Activated naive CD8-positive, alpha-beta T cell (primary cell): ENCODE results near the gene LIF.

Experiments used
- H3K27ac Mint-ChIP-seq: one replicate; pipeline ENCODE4 v1.8.0; 2021; ENCODE audit warnings: mixed read lengths
- H3K27me3 Mint-ChIP-seq: one replicate; pipeline ENCODE4 v1.8.0; 2021; ENCODE audit warnings: mixed read lengths
- H3K36me3 Mint-ChIP-seq: one replicate; pipeline ENCODE4 v1.8.0; 2021; ENCODE audit warnings: mixed read lengths
- H3K4me1 Mint-ChIP-seq: one replicate; pipeline ENCODE4 v1.8.0; 2021; ENCODE audit warnings: low read depth, mixed read lengths
- H3K4me3 Mint-ChIP-seq: one replicate; pipeline ENCODE4 v1.8.0; 2021; ENCODE audit warnings: mild to moderate bottlenecking, mixed read lengths
- H3K9me3 Mint-ChIP-seq: one replicate; pipeline ENCODE4 v1.8.0; 2021; ENCODE audit warnings: low read depth, mixed read lengths

The LIF gene

DNA sequence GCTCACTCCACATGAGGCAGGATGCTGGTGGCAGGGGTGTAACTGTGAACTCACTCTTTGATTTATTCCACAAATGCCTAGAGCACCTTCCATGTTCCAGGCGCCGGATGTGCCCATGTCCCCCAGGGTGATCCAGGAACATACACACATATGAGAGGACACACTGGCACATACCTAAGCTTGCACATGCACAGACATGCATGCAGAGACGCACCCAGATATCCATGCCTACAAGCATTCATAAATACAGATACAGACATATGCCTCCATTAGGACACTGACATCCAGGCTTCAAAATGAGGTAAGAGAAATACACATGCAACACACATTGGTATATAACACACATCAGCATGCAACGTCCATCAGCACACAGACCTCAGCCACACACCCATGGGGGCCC lies 15.6 kb upstream of the LIF start:
- Mint-ChIP-seq H3K27ac (no peak overlapping the region), H3K4me3 (peak overlapping the region; percentile 32), H3K27me3 (no peaks in the 10 kb centered on the region), H3K4me1 (peaks cover 27% of the 10 kb centered on the region), H3K9me3 (no peaks in the 10 kb centered on the region), H3K36me3 (no peaks in the 10 kb centered on the region)

- peaks cover 27% of the 10 kb centered on the region for H3K4me1 Mint-ChIP-seq
- no peak overlapping the region for H3K27ac Mint-ChIP-seq
- H3K27me3 Mint-ChIP-seq: no peaks in the 10 kb centered on the region
- H3K36me3 Mint-ChIP-seq: no peaks in the 10 kb centered on the region
- H3K4me3 Mint-ChIP-seq: no peak overlapping the region
- H3K9me3 Mint-ChIP-seq: no peaks in the 10 kb centered on the region
Measured at GRCh38 chr22:30261134-30261533, 14.6 kb upstream of the LIF start.

- Mint-ChIP-seq H3K9me3 (no peaks in the 10 kb centered on the region), H3K36me3 (no peaks in the 10 kb centered on the region), H3K4me1 (peaks cover 25% of the 10 kb centered on the region), H3K4me3 (no peak overlapping the region), H3K27me3 (no peaks in the 10 kb centered on the region), H3K27ac (no peak overlapping the region)
Measured at GRCh38 chr22:30260682-30261081, 14.1 kb upstream of the LIF start.

- Mint-ChIP-seq H3K27ac (no peak overlapping the region), H3K4me1 (peaks cover 24% of the 10 kb centered on the region), H3K4me3 (no peak overlapping the region), H3K36me3 (no peaks in the 10 kb centered on the region), H3K27me3 (no peaks in the 10 kb centered on the region), H3K9me3 (no peaks in the 10 kb centered on the region)
Measured at GRCh38 chr22:30260276-30260675, 13.7 kb upstream of the LIF start.

DNA sequence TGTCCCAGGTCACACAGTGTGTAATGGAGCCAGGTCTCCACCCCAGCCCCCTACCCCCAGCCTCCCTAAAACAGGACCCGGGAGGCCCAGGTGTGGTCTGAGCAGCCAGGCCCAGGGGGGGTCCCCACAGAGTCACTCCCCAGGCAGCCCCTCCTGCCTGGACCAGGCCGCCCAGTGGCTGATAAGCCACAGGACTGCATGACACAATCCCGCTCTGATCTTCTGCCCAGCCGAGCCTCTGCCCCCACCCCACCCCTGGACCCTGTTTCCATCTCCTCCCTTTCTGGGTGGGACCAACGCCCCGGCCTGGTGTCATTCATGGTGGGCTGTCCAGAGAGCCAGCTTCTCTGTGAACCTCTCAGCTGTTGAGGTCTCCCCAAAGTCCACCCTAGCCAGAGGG lies 7.8 kb upstream of the LIF start:
- Mint-ChIP-seq H3K36me3 (no peaks in the 10 kb centered on the region), H3K4me3 (no peak overlapping the region), H3K27me3 (no peaks in the 10 kb centered on the region), H3K9me3 (no peaks in the 10 kb centered on the region), H3K4me1 (peaks cover 18% of the 10 kb centered on the region), H3K27ac (no peak overlapping the region)

GRCh38 chr22:30253205-30253852 lies 6.8 kb upstream of the LIF start:
- Mint-ChIP-seq H3K4me3 (no peak overlapping the region), H3K9me3 (no peaks in the 10 kb centered on the region), H3K27ac (no peak overlapping the region), H3K36me3 (no peaks in the 10 kb centered on the region), H3K4me1 (peaks cover 22% of the 10 kb centered on the region), H3K27me3 (no peaks in the 10 kb centered on the region)

GRCh38 chr22:30252411-30253204 lies 6.0 kb upstream of the LIF start:
- H3K4me1 Mint-ChIP-seq: peaks cover 26% of the 10 kb centered on the region
- H3K9me3 Mint-ChIP-seq: no peaks in the 10 kb centered on the region
- H3K4me3 Mint-ChIP-seq: no peak overlapping the region
- no peaks in the 10 kb centered on the region for H3K36me3 Mint-ChIP-seq
- H3K27ac Mint-ChIP-seq: no peak overlapping the region
- no peaks in the 10 kb centered on the region for H3K27me3 Mint-ChIP-seq

GRCh38 chr22:30251711-30252110 lies 5.2 kb upstream of the LIF start:
- no peaks in the 10 kb centered on the region for H3K9me3 Mint-ChIP-seq
- H3K4me3 Mint-ChIP-seq: no peak overlapping the region
- H3K36me3 Mint-ChIP-seq: no peaks in the 10 kb centered on the region
- no peaks in the 10 kb centered on the region for H3K27me3 Mint-ChIP-seq
- peaks cover 31% of the 10 kb centered on the region for H3K4me1 Mint-ChIP-seq
- H3K27ac Mint-ChIP-seq: no peak overlapping the region

DNA sequence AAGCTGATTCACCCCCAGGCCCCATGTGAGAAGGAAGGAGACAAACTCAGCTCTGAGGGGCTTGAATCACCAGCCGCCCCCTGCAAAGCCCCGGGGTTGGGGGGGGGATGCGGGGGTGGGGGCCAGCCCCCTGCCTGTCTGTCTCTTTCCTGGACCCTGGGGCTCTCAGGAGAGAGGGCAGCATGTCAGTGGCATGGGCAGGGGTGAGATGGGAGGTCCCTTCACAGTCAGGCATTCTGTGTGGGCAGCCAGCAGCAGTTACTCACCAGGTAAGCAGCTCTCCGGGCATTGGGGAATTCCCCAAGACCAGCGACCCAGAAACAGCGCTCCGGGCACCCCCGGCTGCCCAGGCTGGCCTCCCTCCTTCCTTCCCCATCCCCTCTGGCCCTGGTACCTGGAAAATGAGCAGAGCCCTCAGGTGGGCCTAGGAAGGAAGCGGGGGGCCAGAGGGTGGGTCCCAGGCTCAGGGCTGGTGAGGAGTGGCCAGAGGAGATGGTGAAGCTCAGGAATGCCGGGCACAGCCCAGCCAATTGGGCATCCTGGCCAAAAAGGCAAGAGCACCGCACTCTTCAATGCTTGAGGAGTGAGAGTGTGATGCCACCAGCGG lies 4.2 kb upstream of the LIF start:
- Mint-ChIP-seq H3K4me3 (no peak overlapping the region), H3K36me3 (no peaks in the 10 kb centered on the region), H3K4me1 (peaks cover 34% of the 10 kb centered on the region), H3K27ac (no peak overlapping the region), H3K27me3 (no peaks in the 10 kb centered on the region), H3K9me3 (no peaks in the 10 kb centered on the region)

GRCh38 chr22:30250039-30250565 lies 3.5 kb upstream of the LIF start:
- H3K27me3 Mint-ChIP-seq: no peaks in the 10 kb centered on the region
- H3K9me3 Mint-ChIP-seq: no peaks in the 10 kb centered on the region
- no peak overlapping the region for H3K4me3 Mint-ChIP-seq
- no peak overlapping the region for H3K27ac Mint-ChIP-seq
- no peaks in the 10 kb centered on the region for H3K36me3 Mint-ChIP-seq
- H3K4me1 Mint-ChIP-seq: peaks cover 36% of the 10 kb centered on the region

GRCh38 chr22:30249049-30250038 lies 2.8 kb upstream of the LIF start:
- H3K36me3 Mint-ChIP-seq: no peaks in the 10 kb centered on the region
- peaks cover 38% of the 10 kb centered on the region for H3K4me1 Mint-ChIP-seq
- no peaks in the 10 kb centered on the region for H3K9me3 Mint-ChIP-seq
- H3K4me3 Mint-ChIP-seq: no peak overlapping the region
- no peak overlapping the region for H3K27ac Mint-ChIP-seq
- H3K27me3 Mint-ChIP-seq: no peaks in the 10 kb centered on the region

GRCh38 chr22:30248484-30248883 lies 1.9 kb upstream of the LIF start:
- Mint-ChIP-seq H3K4me1 (peaks cover 42% of the 10 kb centered on the region), H3K9me3 (no peaks in the 10 kb centered on the region), H3K36me3 (peaks cover 3% of the 10 kb centered on the region)

DNA sequence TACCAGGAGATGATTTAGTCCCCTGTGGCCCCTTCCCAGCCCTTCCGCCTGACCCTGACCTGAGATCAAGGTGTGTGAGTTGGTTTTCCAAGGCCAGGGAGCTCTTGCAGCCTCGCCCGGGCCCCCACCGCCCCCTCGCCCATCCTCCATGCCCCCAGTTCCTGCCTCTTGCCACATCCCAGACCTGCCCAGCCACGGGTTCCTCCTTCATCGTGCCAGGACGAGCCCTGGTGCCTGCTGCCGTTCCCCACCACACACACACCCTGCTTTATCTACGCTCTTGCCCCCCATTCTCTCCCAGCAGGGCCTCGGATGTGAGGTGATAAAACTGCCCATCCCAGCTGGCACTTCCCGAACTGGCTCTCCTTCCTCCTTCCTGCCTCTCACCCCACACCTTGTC lies 1.4 kb upstream of the LIF start:
- H3K9me3 Mint-ChIP-seq: no peaks in the 10 kb centered on the region
- peaks cover 5% of the 10 kb centered on the region for H3K36me3 Mint-ChIP-seq
- H3K4me1 Mint-ChIP-seq: peaks cover 41% of the 10 kb centered on the region
- H3K4me3 Mint-ChIP-seq: peak overlapping the region; percentile 47
- H3K27me3 Mint-ChIP-seq: no peaks in the 10 kb centered on the region
- peak overlapping the region; percentile 86 for H3K27ac Mint-ChIP-seq

More at GRCh38 chr22:30248484-30248883, 1.9 kb upstream of the LIF start:
- H3K27ac Mint-ChIP-seq: peak overlapping the region; percentile 76
- no peaks in the 10 kb centered on the region for H3K27me3 Mint-ChIP-seq
- peak overlapping the region; percentile 47 for H3K4me3 Mint-ChIP-seq

DNA sequence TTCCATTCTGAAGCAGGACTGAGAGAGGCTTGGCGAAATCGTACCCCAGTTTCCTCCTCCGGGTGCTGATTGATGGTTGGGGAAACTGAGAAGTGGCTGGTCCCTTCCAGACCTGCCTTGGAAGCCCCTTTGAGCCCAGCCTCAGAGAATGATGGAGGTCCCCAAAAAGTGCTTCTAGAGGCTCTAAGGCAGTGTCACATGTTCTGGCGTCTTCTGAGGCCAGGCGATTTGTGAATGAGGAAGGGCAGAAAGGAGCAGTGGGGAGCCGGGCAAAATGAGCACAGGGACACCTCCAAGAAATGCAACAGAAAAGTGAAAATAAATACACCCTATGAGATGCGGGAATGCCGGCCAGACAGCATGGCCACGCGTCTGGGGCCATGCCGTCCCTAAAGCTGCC lies 1.0 kb upstream of the LIF start:
- Mint-ChIP-seq H3K9me3 (no peaks in the 10 kb centered on the region), H3K36me3 (peaks cover 9% of the 10 kb centered on the region), H3K27me3 (no peaks in the 10 kb centered on the region), H3K4me3 (peak overlapping the region; percentile 92), H3K27ac (peak overlapping the region; percentile 86), H3K4me1 (peaks cover 37% of the 10 kb centered on the region)
